ENCODE measurements around the gene RPL22L1.

GRCh38 chr3:170835336-170835735, 34.7 kb downstream of the RPL22L1 start:
- TF ChIP-seq CTCF (IDR thresholded peaks at IDR 0.05) (no peak), POLR2A (IDR thresholded peaks at IDR 0.05) (no peak)

Data from heart left ventricle (tissue), 13 donors.